ENCODE results near the gene TRPV6.

DNA sequence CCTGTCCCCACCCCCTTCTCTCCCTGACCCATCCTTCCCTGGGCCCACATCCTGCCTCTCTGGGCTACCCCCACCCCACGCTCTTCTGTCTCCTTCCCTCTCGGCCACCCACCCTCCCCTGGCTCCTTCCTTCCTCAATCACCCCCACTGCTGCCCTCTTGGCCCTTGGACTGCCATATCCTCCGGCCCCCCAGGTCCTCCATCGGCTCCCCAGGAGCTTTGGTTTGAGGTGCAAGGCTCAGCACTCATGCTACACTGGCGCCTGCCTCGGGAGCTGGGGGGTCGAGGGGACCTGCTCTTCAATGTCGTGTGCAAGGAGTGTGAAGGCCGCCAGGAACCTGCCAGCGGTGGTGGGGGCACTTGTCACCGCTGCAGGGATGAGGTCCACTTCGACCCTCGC lies 19.8 kb downstream of the TRPV6 start:
- TF ChIP-seq, protein P1, sequence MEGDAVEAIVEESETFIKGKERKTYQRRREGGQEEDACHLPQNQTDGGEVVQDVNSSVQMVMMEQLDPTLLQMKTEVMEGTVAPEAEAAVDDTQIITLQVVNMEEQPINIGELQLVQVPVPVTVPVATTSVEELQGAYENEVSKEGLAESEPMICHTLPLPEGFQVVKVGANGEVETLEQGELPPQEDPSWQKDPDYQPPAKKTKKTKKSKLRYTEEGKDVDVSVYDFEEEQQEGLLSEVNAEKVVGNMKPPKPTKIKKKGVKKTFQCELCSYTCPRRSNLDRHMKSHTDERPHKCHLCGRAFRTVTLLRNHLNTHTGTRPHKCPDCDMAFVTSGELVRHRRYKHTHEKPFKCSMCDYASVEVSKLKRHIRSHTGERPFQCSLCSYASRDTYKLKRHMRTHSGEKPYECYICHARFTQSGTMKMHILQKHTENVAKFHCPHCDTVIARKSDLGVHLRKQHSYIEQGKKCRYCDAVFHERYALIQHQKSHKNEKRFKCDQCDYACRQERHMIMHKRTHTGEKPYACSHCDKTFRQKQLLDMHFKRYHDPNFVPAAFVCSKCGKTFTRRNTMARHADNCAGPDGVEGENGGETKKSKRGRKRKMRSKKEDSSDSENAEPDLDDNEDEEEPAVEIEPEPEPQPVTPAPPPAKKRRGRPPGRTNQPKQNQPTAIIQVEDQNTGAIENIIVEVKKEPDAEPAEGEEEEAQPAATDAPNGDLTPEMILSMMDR (IDR thresholded peaks at IDR 0.05), result no peak
- TF ChIP-seq ZFX (IDR thresholded peaks at IDR 0.05; ENCODE audit: borderline replicate concordance), result no peak
